WI38 (cell line): ENCODE data around the gene ANKRD13A.

Source experiments
- H3K4me3 ChIP-seq: 2 replicates; pipeline ENCODE4 v1.5.1; 2011; ENCODE audit warnings: low read depth, mild to moderate bottlenecking, control low read depth, low read length
- CTCF ChIP-seq: IDR thresholded peaks from 2 replicates; pipeline ENCODE4 v1.5.1; 2012; ENCODE audit warnings: low read depth, mild to moderate bottlenecking, control low read depth, low read length

The ANKRD13A gene

GRCh38 chr12:109999649-109999971, 380 bp downstream of the ANKRD13A start:
- TF ChIP-seq CTCF = no peak
- H3K4me3 ChIP-seq = peak overlapping the region; percentile 78

DNA sequence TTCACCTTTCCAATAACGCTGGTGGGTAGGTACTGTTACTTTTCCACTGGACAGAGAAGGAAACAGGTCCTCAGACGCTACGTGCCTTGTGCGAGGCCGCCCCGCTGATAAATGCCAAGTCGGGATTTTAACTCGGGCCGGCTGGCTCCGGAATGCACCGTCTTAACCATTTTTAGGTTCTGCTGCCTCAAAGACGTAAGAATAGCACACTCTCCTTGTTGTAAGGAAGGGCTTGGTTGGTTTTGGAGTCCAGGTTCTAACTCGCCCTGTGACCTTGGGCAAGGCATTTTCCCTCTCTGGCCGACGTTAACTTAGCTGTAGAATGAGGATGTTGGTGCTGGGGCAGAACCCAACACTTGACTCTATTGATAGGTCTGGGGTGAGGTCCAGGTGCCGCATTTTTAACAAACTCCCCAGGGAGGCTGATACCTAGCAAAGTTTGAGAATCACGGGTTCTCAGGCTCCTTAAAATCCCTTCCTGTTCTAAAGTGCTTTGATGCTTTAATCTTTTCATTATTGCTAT, 814 bp downstream of the ANKRD13A start:
- no peak for TF ChIP-seq CTCF
- peak overlapping the region; percentile 78 for H3K4me3 ChIP-seq

DNA sequence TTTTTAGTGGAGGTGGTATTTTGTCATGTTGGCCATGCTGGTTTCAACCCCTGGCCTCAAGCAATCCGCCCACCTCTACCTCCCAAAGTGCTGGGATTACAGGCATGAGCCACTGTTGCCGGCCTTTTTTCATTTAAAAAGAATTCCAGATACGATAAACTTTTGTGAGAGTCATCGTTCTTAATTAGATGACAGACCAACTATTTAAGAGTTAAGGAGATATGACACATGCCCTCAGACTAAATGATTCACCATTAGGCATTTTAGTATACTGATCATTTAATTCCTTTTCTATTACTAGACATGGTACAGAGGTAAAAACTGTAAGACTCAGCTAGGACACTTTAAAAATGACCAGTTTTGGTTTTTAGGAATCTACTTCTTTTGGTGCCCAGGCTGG, 2.4 kb downstream of the ANKRD13A start:
- peak overlapping the region; percentile 78 for H3K4me3 ChIP-seq
- TF ChIP-seq CTCF = no peak

GRCh38 chr12:110002676-110003515, 3.7 kb downstream of the ANKRD13A start:
- TF ChIP-seq CTCF = no peak
- H3K4me3 ChIP-seq = no peak overlapping the region; the same call in 1 of the 2 replicates

GRCh38 chr12:110004598-110004997, 5.4 kb downstream of the ANKRD13A start:
- no peak for TF ChIP-seq CTCF
- no peak overlapping the region for H3K4me3 ChIP-seq

- H3K4me3 ChIP-seq = no peak overlapping the region
- TF ChIP-seq CTCF = no peak
Observed at GRCh38 chr12:110005319-110005973, 6.2 kb downstream of the ANKRD13A start.

DNA sequence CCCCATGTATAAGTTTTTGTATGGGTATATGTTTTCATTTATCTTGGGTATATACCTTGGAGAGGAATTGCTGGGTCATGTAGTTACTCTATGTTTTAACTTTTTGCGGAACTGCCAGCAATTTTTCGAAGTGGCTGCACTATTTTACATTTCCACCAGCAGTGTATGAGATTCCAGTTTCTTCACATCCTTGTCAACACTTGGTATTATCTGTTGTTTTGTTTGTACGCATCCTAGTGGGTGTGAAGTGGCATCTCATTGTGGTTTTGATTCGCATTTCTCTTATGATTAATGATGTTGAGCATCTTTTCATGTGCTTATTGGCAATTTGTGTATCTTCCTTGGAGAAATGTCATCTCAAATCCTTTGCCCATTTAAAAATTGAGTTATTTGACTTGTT, 6.9 kb downstream of the ANKRD13A start:
- H3K4me3 ChIP-seq = no peak overlapping the region
- no peak for TF ChIP-seq CTCF
